RWPE2 (cell line): ENCODE results near the gene CACHD1.

Experiments used
- ATAC-seq: fragments of 200-7000 bp; cut with Tn5 transposase; 3 replicates; pipeline ENCODE4 v1.9.1; 2021; ENCODE audit warnings: low read depth
- DNase-seq: peaks from one replicate; pipeline ENCODE4 v3.0.0-alpha.2; 2020; ENCODE audit warnings: low spot score
- H3K27ac ChIP-seq: fragments of 450-650 bp; 2 replicates; pipeline ENCODE4 v1.5.1; 2017; ENCODE audit warnings: mild to moderate bottlenecking; ENCODE audit not compliant: poor library complexity, severe bottlenecking
- H3K27me3 ChIP-seq: fragments of 250-450 bp; sonication (Bioruptor Pico); 2 replicates; pipeline ENCODE4 v1.5.1; 2021; ENCODE audit warnings: mild to moderate bottlenecking, moderate library complexity; ENCODE audit not compliant: insufficient read depth, poor library complexity, severe bottlenecking
- H3K36me3 ChIP-seq: fragments of 250-450 bp; sonication (Bioruptor Pico); 2 replicates; pipeline ENCODE4 v1.5.1; 2020; ENCODE audit warnings: low read depth, mild to moderate bottlenecking, moderate library complexity
- H3K4me1 ChIP-seq: fragments of 250-450 bp; sonication (Bioruptor Pico); 2 replicates; pipeline ENCODE4 v1.5.1; 2021; ENCODE audit warnings: mild to moderate bottlenecking, moderate library complexity; ENCODE audit not compliant: insufficient read depth, poor library complexity, severe bottlenecking
- H3K4me3 ChIP-seq: fragments of 250-450 bp; sonication (Bioruptor Pico); 2 replicates; pipeline ENCODE4 v1.5.1; 2021; ENCODE audit warnings: mild to moderate bottlenecking, moderate library complexity; ENCODE audit not compliant: severe bottlenecking
- H3K9me3 ChIP-seq: fragments of 250-450 bp; sonication (Bioruptor Pico); 2 replicates; pipeline ENCODE4 v1.5.1; 2021; ENCODE audit warnings: mild to moderate bottlenecking, moderate library complexity; ENCODE audit not compliant: severe bottlenecking
- TF ChIP-seq, protein P1 (sequence below): fragments of 450-650 bp; IDR thresholded peaks from one replicate; pipeline ENCODE4 v1.5.1; 2017; ENCODE audit warnings: mild to moderate bottlenecking, moderate library complexity; ENCODE audit not compliant: poor library complexity, severe bottlenecking

The CACHD1 gene

GRCh38 chr1:64486193-64486592, 16.3 kb downstream of the CACHD1 start:
- no peaks in the 10 kb centered on the region for H3K4me1 ChIP-seq
- TF ChIP-seq, protein P1, sequence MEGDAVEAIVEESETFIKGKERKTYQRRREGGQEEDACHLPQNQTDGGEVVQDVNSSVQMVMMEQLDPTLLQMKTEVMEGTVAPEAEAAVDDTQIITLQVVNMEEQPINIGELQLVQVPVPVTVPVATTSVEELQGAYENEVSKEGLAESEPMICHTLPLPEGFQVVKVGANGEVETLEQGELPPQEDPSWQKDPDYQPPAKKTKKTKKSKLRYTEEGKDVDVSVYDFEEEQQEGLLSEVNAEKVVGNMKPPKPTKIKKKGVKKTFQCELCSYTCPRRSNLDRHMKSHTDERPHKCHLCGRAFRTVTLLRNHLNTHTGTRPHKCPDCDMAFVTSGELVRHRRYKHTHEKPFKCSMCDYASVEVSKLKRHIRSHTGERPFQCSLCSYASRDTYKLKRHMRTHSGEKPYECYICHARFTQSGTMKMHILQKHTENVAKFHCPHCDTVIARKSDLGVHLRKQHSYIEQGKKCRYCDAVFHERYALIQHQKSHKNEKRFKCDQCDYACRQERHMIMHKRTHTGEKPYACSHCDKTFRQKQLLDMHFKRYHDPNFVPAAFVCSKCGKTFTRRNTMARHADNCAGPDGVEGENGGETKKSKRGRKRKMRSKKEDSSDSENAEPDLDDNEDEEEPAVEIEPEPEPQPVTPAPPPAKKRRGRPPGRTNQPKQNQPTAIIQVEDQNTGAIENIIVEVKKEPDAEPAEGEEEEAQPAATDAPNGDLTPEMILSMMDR: no peak
- ATAC-seq: no peak

GRCh38 chr1:64487061-64487460, 17.1 kb downstream of the CACHD1 start:
- TF ChIP-seq, protein P1: no peak
- Histone ChIP-seq H3K4me3 (no peak overlapping the region), H3K9me3 (no peaks in the 10 kb centered on the region), H3K4me1 (no peaks in the 10 kb centered on the region), H3K27ac (no peak overlapping the region), H3K36me3 (no peaks in the 10 kb centered on the region), H3K27me3 (no peaks in the 10 kb centered on the region)
- ATAC-seq (no peak), DNase-seq (no peak)

More at GRCh38 chr1:64486193-64486592, 16.3 kb downstream of the CACHD1 start:
- Histone ChIP-seq H3K9me3 (no peaks in the 10 kb centered on the region), H3K27ac (no peak overlapping the region), H3K27me3 (no peaks in the 10 kb centered on the region), H3K4me3 (no peak overlapping the region), H3K36me3 (no peaks in the 10 kb centered on the region)
- DNase-seq: no peak

- Histone ChIP-seq H3K27ac (no peak overlapping the region), H3K9me3 (no peaks in the 10 kb centered on the region), H3K4me1 (no peaks in the 10 kb centered on the region), H3K4me3 (no peak overlapping the region), H3K36me3 (no peaks in the 10 kb centered on the region), H3K27me3 (no peaks in the 10 kb centered on the region)
- DNase-seq: no peak
- TF ChIP-seq, protein P1: no peak
- ATAC-seq: no peak
Observed at GRCh38 chr1:64488862-64489261, 18.9 kb downstream of the CACHD1 start.

- no peak for ATAC-seq
- TF ChIP-seq, protein P1: no peak
- Histone ChIP-seq H3K4me1 (no peaks in the 10 kb centered on the region), H3K9me3 (no peaks in the 10 kb centered on the region), H3K36me3 (no peaks in the 10 kb centered on the region), H3K4me3 (no peak overlapping the region), H3K27ac (no peak overlapping the region), H3K27me3 (no peaks in the 10 kb centered on the region)
- DNase-seq: no peak
Observed at GRCh38 chr1:64489707-64490106, 19.8 kb downstream of the CACHD1 start.

DNA sequence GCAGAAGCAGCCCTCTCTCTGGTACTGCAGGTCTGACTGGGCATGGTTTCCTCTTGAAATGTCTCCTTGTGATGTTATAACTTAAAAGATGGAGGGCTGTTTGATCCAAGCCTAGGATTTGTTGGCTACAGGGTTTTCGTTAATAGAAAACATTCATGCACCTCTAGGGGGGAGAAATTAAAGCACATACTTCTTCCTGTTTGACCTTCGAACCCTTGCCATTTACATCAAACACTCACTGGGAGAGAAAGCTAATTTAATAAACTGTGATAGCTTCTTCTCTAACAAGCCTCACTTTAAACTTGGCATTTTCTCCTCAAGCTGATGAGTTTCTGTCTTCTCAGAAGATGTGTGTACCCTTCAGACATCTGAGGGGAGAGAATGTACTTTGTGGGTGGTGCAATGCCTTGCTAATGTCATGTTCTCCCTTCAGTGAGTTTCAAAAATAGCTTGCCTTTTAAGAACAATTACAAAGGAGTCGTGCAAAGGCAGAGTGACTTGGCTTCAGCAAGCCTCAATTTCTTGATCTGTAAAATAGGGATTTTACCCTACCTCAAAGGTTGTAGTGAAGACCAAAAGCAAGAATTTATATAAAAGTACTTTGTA, 20.4 kb downstream of the CACHD1 start:
- H3K4me1 ChIP-seq: no peaks in the 10 kb centered on the region

More for the DNA sequence above, 20.4 kb downstream of the CACHD1 start:
- no peak overlapping the region for H3K4me3 ChIP-seq
- TF ChIP-seq, protein P1: no peak
- no peak overlapping the region for H3K27ac ChIP-seq
- H3K9me3 ChIP-seq: no peaks in the 10 kb centered on the region
- no peaks in the 10 kb centered on the region for H3K27me3 ChIP-seq
- ATAC-seq (no peak), DNase-seq (no peak)
- H3K36me3 ChIP-seq: no peaks in the 10 kb centered on the region
